GM21367 (cell line): ENCODE measurements around the gene S100Z.
"Not testable (repeated sequence)": the region's sequence is repeated elsewhere in the genome, so short reads cannot be mapped to it uniquely, and the experiment has no call there.

Experiments used
- ATAC-seq: cut with Tn5 transposase; IDR thresholded peaks from one replicate; pipeline ENCODE4 v1.9.1; 2021; ENCODE audit not compliant: unreplicated experiment

Gene S100Z

GRCh38 chr5:76849419-76850291 is at the start of gene S100Z:
S100Z (plus strand) TSS chr5:76850014; CDS start chr5:76875360, 25,346 bp downstream.
- ATAC-seq, result no peak

- ATAC-seq, result no peak
These were observed 49.2 kb upstream of the S100Z start for GRCh38 chr5:76800579-76800978.

GRCh38 chr5:76801159-76801802 is 48.5 kb upstream of the S100Z start:
- no peak for ATAC-seq

- ATAC-seq, result no peak
These were observed 48.0 kb upstream of the S100Z start for GRCh38 chr5:76801803-76802195.

- ATAC-seq, result no peak
These were observed 45.5 kb upstream of the S100Z start for GRCh38 chr5:76804266-76804665.

- no peak for ATAC-seq
These were observed 43.9 kb upstream of the S100Z start for GRCh38 chr5:76805821-76806505.

- ATAC-seq, result no peak
These were observed 42.5 kb upstream of the S100Z start for GRCh38 chr5:76807296-76807695.

GRCh38 chr5:76808141-76808691 is 41.6 kb upstream of the S100Z start:
- ATAC-seq, result no peak

- no peak for ATAC-seq
These were observed 40.7 kb upstream of the S100Z start for GRCh38 chr5:76809141-76809540.

GRCh38 chr5:76810236-76810635 is 39.6 kb upstream of the S100Z start:
- no peak for ATAC-seq

GRCh38 chr5:76811214-76811613 is 38.6 kb upstream of the S100Z start:
- ATAC-seq, result no peak

GRCh38 chr5:76812209-76812608 is 37.6 kb upstream of the S100Z start:
- ATAC-seq, result not testable (repeated sequence)

GRCh38 chr5:76813982-76814562 is 35.7 kb upstream of the S100Z start:
- ATAC-seq, result no peak

GRCh38 chr5:76816110-76816831 is 33.5 kb upstream of the S100Z start:
- ATAC-seq, result no peak

GRCh38 chr5:76818844-76819831 is 30.7 kb upstream of the S100Z start, which contains the start of gene F2RL1:
F2RL1 (plus strand) TSS chr5:76819030; CDS start chr5:76819183, 153 bp downstream.
- ATAC-seq, result no peak

GRCh38 chr5:76819851-76820525 is 29.8 kb upstream of the S100Z start:
- ATAC-seq, result no peak

- ATAC-seq, result no peak
These were observed 29.3 kb upstream of the S100Z start for GRCh38 chr5:76820526-76820890.

GRCh38 chr5:76821136-76821535 is 28.7 kb upstream of the S100Z start:
- ATAC-seq, result no peak
